ENCODE data around the gene TRPM1.

The TRPM1 gene

DNA sequence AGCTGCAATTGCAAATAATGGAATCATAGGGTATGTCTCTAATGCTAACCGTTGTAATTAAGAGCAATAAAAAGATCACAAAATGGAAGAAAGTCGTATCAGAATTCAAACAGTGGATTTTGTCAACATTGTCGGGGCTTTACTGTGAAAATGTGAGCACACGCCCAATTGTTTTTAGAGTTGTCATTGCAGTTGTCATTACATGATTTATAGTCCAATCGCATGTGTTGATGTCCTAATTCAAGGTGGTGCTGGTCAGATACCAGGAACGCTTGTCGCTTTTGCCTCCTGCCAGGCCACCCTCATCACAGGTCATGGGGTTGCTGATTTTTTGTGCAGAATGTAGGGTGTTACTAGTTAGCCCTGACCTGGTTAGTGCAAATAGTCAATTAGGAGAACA, 16.2 kb downstream of the TRPM1 start:
- H3K4me3 ChIP-seq (ENCODE audit: low read depth, low read length) = no peak overlapping the region

DNA sequence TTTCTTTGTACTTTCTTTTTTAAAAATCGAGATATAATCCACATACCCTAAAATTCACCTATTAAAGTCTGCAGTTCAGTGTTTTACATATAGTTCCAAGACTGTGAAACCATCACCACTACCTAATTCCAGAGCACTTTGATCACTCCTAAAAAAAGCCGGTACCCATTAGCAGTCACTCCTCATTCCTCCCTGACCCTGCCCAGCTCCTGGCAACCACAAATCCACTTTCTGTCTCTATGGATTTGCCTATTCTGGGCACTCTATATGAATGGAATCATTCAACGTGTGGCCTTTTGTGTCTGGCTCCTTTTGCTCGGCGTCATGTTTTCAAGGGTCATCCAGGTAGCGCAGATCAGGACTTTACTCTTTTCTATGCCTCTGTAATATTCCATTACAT, 17.3 kb downstream of the TRPM1 start:
- H3K4me3 ChIP-seq (ENCODE audit: low read depth, low read length) = no peak overlapping the region

DNA sequence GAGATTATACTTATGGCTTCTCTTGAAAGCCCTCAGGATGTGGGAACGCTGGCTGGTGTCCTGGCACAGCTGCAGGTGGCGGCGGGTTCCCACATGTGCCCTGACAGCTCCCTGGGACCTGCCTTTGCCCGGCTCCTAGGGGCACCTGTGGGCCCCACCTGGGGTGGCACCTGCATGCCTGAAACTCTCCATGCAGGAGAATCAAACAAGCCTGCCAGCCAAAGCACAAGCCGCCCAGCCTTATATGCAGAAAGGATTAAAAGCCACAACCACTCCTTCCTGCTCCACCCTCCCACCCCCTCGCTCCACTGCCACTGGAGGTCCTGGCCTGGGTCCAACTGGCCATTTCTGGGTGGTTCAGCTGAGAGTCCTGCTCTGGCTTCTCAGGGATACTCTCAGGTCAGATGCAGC, 18.1 kb downstream of the TRPM1 start:
- no peak overlapping the region for H3K4me3 ChIP-seq (ENCODE audit: low read depth, low read length)

DNA sequence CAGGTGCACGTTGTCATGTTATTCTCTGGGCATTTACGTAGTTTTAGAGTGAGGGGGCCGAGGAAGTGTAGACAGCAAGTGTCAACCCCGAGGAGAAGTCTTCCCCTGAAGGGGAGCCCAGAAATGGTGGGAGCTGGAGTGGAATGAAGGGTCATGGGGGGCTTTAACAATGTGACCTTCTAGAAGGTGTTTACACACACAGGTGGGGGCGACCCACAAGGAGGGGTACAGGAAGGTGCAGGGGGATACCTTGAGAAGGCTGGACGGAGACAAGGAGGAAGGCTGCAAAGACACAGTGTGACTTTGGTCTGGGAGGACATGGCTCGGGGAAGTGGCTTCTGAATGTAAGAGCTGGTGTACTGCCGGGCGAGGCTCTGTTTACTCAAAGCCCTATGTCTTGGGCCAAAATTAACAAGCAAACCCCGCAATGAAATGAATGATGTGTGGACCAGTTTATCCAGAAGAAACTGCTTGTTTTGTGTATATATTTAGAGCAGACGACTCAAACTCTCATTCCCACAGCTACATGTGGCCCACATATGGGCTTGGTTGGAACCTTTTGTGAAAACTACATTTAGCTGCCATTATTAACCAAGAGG, 18.7 kb downstream of the TRPM1 start:
- H3K4me3 ChIP-seq (ENCODE audit: low read depth, low read length) = no peak overlapping the region

DNA sequence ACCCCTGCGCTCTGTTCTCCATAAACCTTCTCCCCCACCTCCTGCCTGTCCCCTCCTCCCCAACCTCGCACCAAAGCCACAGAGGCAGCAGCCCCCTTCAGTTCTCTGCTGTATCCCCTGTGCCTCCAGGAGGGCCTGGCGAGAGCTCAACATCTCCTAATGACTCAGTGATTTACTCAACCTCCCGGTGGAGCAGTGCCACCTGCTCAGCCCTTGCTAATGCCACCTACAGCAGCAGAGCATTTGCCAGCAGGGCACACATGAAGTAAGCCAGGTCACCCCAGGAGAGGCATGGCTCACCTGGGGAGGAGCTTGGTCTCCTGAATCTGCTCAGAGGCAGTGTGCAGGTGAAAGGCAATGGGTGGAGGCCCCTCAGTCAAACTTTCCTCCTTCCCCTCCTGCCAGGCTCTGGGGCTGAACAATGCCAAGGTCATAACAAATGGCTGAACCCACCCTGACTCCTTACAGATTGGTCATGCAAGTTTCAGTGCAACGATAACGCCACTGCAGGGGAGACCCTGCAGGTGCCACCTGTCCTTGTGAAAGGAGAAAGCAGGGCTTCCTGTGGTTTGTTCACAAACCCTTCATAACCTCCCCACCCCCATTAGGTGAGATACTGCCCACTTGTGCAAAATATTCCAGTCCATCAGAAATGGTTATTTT, 19.8 kb downstream of the TRPM1 start:
- H3K4me3 ChIP-seq (ENCODE audit: low read depth, low read length) = no peak overlapping the region

DNA sequence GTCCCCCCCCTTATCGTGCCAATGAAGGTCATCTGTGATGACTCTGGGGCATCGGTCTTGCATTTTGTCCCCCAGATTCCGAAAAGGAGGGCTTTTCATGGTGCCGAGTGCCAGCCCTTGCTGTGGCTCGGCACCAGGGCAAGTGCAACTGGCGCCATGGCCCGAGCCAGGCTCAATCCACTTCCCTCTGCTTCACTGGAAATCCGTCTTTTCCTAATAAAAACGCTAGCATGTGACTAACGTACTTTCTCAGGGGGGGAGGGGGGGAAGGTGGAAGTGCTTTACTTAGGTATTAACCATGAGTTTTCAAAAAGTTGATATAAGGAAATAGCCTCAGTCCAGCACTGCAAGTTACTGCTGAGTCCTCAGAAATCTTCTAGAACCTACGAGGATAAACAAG, 20.5 kb downstream of the TRPM1 start:
- no peak overlapping the region for H3K4me3 ChIP-seq (ENCODE audit: low read depth, low read length)

DNA sequence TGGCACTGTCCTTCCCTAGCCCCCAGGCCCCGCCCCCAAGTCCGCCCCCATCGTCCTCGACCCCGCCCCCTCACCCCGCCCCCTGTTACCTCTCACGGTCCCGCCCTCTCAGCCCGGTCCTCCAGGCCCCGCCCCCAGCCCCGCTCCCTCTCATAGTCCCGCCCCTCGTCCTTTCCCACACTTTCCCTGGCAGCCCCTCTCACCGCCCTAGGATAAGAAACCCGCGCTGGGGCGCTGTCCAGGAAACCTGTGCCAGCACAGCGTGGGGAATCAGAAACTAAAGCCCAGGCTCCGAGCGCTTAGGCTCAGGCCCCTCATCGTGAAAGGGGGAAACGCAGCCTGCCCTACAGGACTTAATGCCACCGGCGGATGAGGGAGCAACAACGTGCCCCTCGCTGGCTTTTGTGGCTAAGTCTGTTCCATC, 20.9 kb downstream of the TRPM1 start:
- H3K4me3 ChIP-seq (ENCODE audit: low read depth, low read length) = no peak overlapping the region

DNA sequence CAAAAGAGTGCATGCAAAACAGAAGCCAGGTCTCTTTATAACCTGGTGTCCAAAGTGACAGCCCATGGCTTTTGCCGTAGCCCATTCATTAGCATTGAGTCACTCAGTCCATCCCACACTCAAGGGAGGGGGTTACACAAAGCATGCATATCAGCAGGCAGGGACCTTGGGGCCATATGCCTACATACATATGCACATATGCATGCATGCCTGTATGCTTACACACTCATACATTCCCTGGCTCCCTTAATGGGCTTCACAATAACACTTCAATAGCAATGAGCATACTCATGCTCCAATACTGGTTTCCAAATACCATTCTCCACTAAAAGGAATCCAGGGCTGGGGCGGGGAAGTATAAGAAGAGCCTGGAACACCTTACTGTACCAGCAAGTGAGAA, 22.0 kb downstream of the TRPM1 start:
- no peak overlapping the region for H3K4me3 ChIP-seq (ENCODE audit: low read depth, low read length)

DNA sequence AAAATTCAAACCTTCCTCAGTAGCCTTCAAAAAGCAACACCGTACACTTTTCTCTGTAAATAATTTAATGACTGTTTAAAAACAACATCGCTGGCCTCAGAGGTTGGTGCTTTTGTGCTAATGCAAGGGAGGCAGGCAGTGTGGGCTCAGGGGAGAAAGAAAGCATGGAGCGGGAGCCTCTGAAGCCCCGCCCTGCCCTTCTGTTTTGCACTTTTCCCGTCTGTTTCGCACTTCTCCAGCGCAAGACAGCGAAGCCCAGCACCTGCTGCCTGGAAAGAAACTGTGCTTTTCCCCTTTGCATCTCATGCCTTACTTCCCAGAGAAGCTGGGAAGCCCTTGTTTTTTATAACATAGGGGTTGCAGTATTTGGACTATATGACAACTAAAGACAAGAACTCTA, 23.1 kb downstream of the TRPM1 start:
- no peak overlapping the region for H3K4me3 ChIP-seq (ENCODE audit: low read depth, low read length)

DNA sequence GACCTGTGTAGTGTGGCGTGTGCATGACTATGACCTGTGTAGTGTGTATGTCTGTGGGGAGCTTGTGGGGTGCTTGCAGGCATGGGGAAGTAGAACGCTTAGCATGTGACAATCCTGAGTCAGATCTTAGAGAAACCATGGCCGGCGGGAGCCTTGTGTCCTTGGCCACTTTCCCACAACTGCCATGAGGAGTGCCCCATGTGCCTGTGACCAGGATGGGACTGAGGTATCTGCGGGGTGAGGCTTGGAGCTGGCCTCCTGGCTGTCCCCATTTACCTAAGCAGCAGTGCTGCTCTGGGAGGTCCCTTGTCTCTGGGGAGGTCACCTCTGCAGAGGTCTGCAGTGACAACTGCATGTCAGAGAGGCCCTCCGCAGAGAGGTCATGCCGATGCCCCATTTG, 23.6 kb downstream of the TRPM1 start:
- no peak overlapping the region for H3K4me3 ChIP-seq (ENCODE audit: low read depth, low read length)

DNA sequence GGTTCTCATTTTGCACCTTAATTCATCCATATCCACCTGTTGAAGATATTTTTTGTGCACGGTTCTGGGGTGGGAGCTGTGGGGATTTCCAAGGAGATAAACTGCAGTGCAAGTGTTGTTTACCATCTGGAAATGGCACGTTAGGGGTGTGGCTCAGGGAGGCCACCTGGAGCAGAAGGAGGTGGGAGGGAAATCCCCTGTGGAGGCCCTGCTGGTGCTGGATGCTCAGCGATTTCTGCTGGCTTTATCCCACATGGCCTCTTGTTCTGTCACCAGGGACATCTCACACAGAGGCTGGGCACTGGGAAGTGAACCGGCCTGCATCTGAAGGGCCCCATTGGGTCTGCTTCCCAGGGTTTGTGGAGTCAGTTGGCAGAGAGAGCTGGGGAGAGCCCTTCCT, 24.3 kb downstream of the TRPM1 start:
- H3K4me3 ChIP-seq (ENCODE audit: low read depth, low read length) = no peak overlapping the region

DNA sequence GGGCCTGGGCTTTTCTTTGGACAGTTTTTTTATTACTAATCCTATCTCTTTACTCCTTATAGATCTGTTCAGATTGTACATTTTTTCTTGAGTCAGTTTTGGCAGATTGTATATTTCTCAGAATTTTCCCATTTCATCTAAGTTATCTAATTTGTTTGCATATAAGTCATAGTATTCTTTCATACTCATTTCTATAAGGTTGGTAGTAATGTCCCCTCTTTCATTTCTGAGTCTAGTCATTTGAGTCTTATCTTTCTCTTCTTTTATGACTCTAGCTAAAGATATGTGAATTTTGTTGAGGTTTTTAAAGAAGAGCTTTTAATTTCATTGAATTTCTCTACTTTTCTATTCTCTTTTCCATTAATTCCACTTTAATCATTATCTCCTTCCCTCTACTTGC, 27.2 kb downstream of the TRPM1 start:
- H3K4me3 ChIP-seq (ENCODE audit: low read depth, low read length) = no peak overlapping the region

DNA sequence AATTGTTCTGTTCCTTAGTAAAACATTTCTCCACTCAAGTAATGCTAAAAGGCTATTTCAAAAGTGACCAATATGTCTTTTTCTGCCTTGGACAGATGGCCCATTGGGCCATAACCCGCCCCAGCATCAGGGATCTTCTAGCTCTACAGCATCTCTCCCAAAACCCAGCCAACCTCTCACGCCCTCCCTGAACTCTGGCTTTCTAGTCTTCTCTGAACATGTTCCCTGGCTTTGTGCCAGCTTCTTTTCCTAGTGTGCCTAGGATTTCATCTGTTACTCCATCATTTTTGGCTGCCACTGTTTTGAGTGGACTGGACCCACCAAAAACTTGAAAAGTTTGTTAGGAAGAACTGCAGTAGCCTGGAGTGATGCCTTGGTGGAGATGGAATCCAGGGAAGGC, 30.7 kb downstream of the TRPM1 start:
- H3K4me3 ChIP-seq (ENCODE audit: low read depth, low read length) = no peak overlapping the region

DNA sequence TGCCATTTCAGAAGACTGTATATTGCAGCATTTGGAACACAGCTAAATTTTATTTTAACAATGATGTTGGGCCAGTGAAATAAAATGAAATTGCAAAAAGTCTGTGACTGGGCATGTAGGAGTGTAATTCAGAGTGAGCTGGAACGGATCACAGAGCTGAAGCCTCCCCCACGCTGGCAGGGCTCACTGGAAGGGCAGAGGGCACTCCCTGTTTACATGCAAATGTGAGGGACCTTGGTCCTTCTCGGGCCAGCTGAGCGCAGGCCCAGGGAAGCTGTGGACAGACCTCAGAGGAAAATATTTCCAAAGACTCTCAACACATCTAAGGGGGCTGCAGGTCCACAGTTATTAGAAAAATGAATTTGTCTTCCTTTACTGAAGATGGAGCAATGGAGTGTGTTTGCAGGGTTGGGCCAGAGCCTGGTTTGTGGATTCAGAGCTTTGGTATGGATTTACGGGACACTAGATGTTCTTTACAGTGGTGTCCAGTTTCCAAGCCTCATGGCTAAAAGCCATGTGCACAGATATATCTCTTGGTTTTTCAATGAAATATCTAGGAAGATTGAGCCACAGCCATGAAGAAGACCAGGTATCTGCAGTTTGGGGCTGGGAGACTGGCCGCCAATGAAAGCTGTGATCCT, 32.0 kb downstream of the TRPM1 start:
- H3K4me3 ChIP-seq (ENCODE audit: low read depth, low read length) = no peak overlapping the region

DNA sequence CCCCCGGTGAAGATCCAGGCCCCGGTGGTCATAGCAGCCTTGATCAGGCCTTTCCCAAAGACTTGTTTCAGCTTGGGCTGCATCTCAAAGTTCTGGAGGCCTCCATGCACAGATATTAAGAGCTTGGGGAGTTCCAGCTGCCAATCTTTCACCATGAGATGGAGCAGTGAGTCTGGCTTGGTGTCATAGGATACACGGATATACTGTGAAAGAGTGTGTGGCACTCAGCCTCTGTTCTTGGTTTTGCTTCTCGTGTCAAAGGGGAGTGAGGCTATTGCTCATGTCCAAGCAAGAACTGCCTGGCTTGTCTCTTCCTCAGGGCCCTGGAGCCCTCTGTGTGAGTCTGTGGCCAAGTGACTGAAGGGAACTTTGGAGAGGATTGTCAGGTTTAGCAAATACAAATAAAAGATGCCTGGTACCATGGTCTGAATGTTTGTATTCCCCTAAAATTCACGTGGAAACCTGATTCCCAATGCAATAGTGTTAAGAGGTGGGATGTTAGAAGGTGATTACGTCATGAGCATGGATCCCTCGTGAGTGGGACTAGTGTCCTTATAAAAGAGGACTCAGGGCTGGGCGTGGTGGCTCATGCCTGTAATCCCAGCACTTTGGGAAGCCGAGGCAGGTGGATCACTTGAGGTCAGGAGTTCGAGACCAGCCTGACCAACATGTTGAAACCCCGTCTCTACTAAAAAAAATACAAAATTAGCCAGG, 33.5 kb downstream of the TRPM1 start:
- H3K4me3 ChIP-seq (ENCODE audit: low read depth, low read length) = no peak overlapping the region

DNA sequence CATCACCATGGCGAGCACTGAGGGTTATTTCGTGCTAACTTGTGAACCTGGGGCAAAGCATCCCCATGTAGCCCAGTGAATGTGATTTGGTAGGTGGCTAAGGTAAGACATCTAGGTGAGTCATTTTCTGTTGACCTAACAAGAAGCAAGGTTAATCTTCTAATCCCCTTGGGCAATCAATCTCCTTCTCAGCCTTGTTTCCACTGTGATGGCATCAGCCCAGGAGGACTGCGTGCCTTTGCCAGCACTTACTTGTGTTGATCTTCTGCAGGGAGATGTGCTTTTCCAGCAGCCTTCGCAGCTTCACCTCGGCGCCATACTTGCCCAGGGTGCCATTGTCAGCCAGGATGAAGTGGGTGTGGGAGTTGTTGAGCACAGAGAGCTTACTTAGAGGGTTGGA, 35.7 kb downstream of the TRPM1 start:
- H3K4me3 ChIP-seq (ENCODE audit: low read depth, low read length) = no peak overlapping the region

DNA sequence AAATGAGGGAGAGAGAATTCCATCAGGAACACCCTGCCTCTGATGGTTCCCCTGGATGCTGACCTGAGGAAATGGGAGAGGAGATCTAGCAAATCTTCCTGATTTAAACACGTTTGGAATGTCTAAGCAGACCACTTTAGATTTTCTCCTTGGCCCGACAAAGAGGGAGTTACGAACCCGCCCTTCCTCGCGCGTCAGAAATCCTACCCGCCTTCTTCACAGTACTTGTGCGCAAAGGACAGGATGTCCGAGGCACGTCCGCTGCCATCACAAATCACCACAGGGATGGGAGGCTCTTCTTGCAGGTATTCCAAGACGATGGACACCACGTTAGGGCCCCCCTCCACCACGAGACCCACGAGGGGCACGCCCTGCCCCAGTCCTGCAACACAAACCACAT, 38.6 kb downstream of the TRPM1 start:
- H3K4me3 ChIP-seq (ENCODE audit: low read depth, low read length) = no peak overlapping the region

DNA sequence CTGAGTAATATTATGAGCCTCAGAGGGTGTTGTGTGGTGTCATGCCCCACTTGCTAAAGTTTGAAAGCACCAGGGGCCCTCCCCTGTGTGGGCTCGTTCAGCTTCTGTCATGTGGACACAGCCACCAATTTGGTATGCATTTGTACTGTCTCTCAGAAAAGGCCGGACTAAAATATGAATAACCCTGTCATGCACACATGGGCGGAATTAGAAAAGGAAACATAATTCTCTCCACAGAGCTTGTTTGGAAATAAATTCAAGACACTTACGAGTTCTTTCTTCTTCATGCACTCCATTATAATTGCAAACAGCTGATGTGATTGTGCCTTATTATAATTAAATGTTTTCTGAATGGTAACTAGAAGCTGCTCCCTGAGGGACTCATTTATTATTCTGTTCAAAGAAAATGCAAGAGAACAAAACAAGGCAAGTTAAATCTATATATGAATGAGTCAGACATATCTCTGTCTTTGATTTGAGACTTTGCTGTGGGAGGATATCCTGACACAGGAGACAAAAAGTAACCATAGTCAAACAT, 39.1 kb downstream of the TRPM1 start:
- H3K4me3 ChIP-seq (ENCODE audit: low read depth, low read length) = no peak overlapping the region

DNA sequence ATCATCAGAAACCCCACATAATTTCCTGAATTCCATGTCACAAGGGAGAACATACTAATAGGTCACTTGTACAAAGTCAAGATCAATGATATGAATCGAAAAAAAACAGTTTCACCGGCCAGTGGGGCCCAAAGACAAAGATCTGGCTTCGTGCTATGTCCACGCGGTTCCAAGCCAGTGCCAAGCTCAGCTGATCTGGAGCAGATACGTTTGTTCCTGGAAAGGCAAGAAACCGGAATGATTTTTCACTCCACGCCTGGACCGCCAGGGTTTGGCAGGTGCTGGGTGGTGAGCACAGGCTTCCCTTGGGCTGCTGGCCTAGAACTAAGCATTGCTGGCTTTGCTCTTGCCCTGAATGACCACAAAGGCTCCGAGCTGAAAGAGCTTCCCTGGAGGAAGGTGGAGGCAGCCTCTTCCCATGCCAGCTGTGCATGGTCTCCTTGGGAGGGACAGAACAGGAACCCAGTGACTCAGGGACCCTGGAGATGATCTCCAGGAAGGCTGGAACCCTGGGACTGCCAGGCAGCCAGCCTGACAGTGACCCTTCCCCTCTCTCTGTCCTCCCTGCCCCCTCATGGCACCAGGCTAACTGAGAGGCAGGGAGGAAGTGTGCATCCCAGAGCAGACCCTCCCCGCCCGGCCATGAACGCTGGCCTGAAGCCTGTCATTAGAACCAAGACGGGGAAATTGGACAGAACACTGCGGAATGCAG, 40.9 kb downstream of the TRPM1 start:
- H3K4me3 ChIP-seq (ENCODE audit: low read depth, low read length) = no peak overlapping the region

DNA sequence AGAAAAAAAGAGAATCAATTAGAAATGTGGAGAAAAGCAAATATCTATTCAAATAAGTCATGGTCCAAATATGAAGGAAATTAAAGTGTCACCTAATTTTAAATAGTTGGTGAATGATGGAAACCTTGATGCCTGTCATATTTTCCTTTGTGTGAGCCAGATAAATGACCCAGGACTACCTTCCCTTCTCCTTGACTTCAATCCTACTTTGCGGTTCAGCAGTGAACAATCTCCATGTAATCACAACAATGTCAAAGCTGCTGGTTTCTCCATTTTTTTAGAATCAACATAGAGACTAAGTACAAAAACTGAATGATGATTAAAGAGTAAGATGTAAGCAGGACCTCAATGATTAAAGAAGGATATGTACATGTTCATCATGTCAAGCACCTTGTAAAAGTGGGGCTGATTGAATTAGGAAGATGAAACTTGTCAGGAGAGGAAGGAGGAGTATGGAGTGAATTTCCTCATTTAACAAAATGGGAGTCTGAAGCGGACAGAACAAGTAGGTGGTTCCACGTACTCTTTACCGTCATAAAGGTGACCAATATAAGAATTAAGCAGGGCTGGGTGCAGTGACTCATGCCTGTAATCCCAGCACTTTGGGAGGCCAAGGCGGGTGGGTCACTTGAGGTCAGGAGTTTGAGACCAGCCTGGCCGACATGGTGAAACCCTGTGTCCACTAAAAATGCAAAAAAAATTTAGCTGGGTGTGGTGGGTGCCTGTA, 43.1 kb downstream of the TRPM1 start:
- no peak overlapping the region for H3K4me3 ChIP-seq (ENCODE audit: low read depth, low read length)

Data from iPS-11a (cell line).